HCT116 (cell line): ENCODE results near the gene IL20RA. TPM values are rescaled to one million over a fixed set of nuclear protein-coding genes. Genes with fewer than 3 reads are reported as not detected.

ENCODE experiments used
- ATAC-seq: fragments of 200-7000 bp; cut with Tn5 transposase; 2 replicates; pipeline ENCODE4 v1.9.1; 2020; ENCODE audit warnings: mild to moderate bottlenecking, moderate library complexity
- Bru-seq: library from RNA; stranded (reverse); fragments of 400-500 nt; gene quantifications from one replicate; lab custom pipeline; 2021; lab: Mats Ljungman, UMichigan
- BruChase-seq, 2 experiments: library from RNA; stranded (reverse); fragments of 400-500 nt; gene quantifications; one replicate each; lab custom pipeline; 2021; lab: Mats Ljungman, UMichigan
- BruUV-seq: library from RNA; stranded (reverse); fragments of 400-500 nt; replicated peaks from 2 replicates; lab custom pipeline; 2021; lab: Mats Ljungman, UMichigan
- CTCF ChIA-PET: fragments of 300-600 bp; sonication (Branson Sonifier 250); formaldehyde crosslinking; loops from one replicate; lab custom pipeline; 2021; ENCODE audit warnings: antibody characterized with exemption; lab: Charles Lee
- POLR2A ChIA-PET: fragments of 300-600, 350-600 bp; sonication (Branson Sonifier 250); formaldehyde crosslinking; loops from one replicate; lab custom pipeline; 2021; ENCODE audit warnings: antibody characterized with exemption; lab: Charles Lee
- RAD21 ChIA-PET, 2 experiments: fragments of 300-600 bp; sonication (Branson Sonifier 250); formaldehyde crosslinking; loops; one replicate each; lab custom pipeline; 2023; ENCODE audit warnings: low total read pairs in 2 of 2; ENCODE audit not compliant: uncharacterized antibody in 2 of 2, unreplicated experiment in 2 of 2, low non-redundant PET in 1 of 2; lab: Charles Lee
- DNase-seq: peaks from one replicate; pipeline ENCODE4 v3.0.0-alpha.2; 2010; ENCODE audit warnings: low read depth, low spot score
- H2AFZ ChIP-seq: fragments of 200-600 bp; shearing (Covaris generic), sonication (generic); 2 replicates; pipeline ENCODE4 v1.6.1; 2017; ENCODE audit warnings: low read depth, mixed run types, mixed read lengths, antibody characterized with exemption, low read length; ENCODE audit not compliant: poor library complexity, severe bottlenecking
- H3K27ac ChIP-seq: 2 replicates; pipeline ENCODE4 v1.5.1; 2012; ENCODE audit warnings: low read depth, low read length
- H3K27me3 ChIP-seq: fragments of 200-600 bp; sonication (generic); 2 replicates; pipeline ENCODE4 v1.6.1; 2016; ENCODE audit warnings: mixed run types, low read length, mixed read lengths; ENCODE audit not compliant: insufficient read depth
- H3K36me3 ChIP-seq, 2 experiments: fragments of 200-500 bp in 1 of 2; fragments of 200-600 bp in 1 of 2; sonication (Bioruptor generic) in 1 of 2; sonication (generic) in 1 of 2; 2 replicates each; pipeline versions ENCODE4 v1.5.1 to v1.6.1; 2014 to 2016; ENCODE audit warnings: low read length in 2 of 2, inconsistent platforms in 1 of 2, mixed read lengths in 1 of 2, mixed run types in 1 of 2; ENCODE audit not compliant: insufficient read depth in 2 of 2, control insufficient read depth in 1 of 2
- H3K4me1 ChIP-seq, 2 experiments: fragments of 200-600 bp in 1 of 2; sonication (generic) in 1 of 2; 2 replicates each; pipeline versions ENCODE4 v1.5.1 to v1.6.1; 2012 to 2017; ENCODE audit warnings: low read length in 2 of 2, inconsistent platforms in 1 of 2, mild to moderate bottlenecking in 1 of 2, mixed read lengths in 1 of 2, mixed run types in 1 of 2, moderate library complexity in 1 of 2; ENCODE audit not compliant: insufficient read depth in 2 of 2, control insufficient read depth in 1 of 2
- H3K4me2 ChIP-seq: fragments of 200-600 bp; sonication (generic); 2 replicates; pipeline ENCODE4 v1.6.1; 2017; ENCODE audit warnings: mixed run types, low read length, mixed read lengths
- H3K4me3 ChIP-seq, 2 experiments: fragments of 200-600 bp in 1 of 2; sonication (generic) in 1 of 2; replicated peaks in 1 of 2; 2 replicates each; pipeline ENCODE4 v1.5.1; 2011 to 2016; ENCODE audit warnings: low read length in 2 of 2, control low read depth in 1 of 2, low read depth in 1 of 2, mild to moderate bottlenecking in 1 of 2, mixed read lengths in 1 of 2, mixed run types in 1 of 2
- H3K79me2 ChIP-seq: fragments of 200-600 bp; sonication (generic); 2 replicates; pipeline ENCODE4 v1.6.1; 2017; ENCODE audit warnings: mild to moderate bottlenecking, mixed run types, low read length, moderate library complexity, mixed read lengths; ENCODE audit not compliant: insufficient read depth
- H3K9ac ChIP-seq: fragments of 200-600 bp; sonication (generic); 2 replicates; pipeline ENCODE4 v1.6.1; 2016; ENCODE audit warnings: low read length, mixed read lengths
- H3K9me2 ChIP-seq: fragments of 200-600 bp; sonication (generic), shearing (Covaris generic); 2 replicates; pipeline ENCODE4 v1.6.1; 2017; ENCODE audit warnings: mixed run types, mild to moderate bottlenecking, moderate library complexity; ENCODE audit not compliant: insufficient read depth
- H3K9me3 ChIP-seq, 2 experiments: fragments of 200-500 bp in 1 of 2; fragments of 200-600 bp in 1 of 2; sonication (Bioruptor generic) in 1 of 2; sonication (generic) in 1 of 2; 2 replicates each; pipeline ENCODE4 v1.6.1; 2014 to 2017; ENCODE audit warnings: low read length in 2 of 2, mixed read lengths in 2 of 2, inconsistent platforms in 1 of 2, low read depth in 1 of 2, mild to moderate bottlenecking in 1 of 2, mixed run types in 1 of 2, moderate library complexity in 1 of 2; ENCODE audit not compliant: control insufficient read depth in 1 of 2, insufficient read depth in 1 of 2
- H4K20me1 ChIP-seq: fragments of 200-600 bp; sonication (generic), shearing (Covaris generic); 2 replicates; pipeline ENCODE4 v1.6.1; 2017; ENCODE audit warnings: mixed run types, mild to moderate bottlenecking, moderate library complexity; ENCODE audit not compliant: insufficient read depth
- CBX3 ChIP-seq: IDR thresholded peaks from 2 replicates; pipeline ENCODE4 v1.6.1; 2012; ENCODE audit warnings: low read depth
- TCF7L2 ChIP-seq: IDR thresholded peaks from 2 replicates; pipeline ENCODE4 v1.7.0; 2011; ENCODE audit warnings: borderline replicate concordance, inconsistent platforms; ENCODE audit not compliant: insufficient read depth, insufficient read length; ENCODE audit errors: extremely low read depth
- ZFX ChIP-seq: fragments of 450-650 bp; IDR thresholded peaks from 2 replicates; pipeline ENCODE4 v1.6.1; 2017
- intact Hi-C: fragments of 100-400 bp; cut with micrococcal nuclease; formaldehyde crosslinking; loops from 2 replicates; pipeline ENCODE4 v1.10.0; 2022
- long read RNA-seq: library from polyadenylated mRNA; unstranded; transcript quantifications from one replicate; pipeline ENCODE4 v2.0.0, GENCODE V29; 2021; ENCODE audit not compliant: unreplicated experiment
- polyA plus RNA-seq: library from polyadenylated mRNA; unstranded; fragments of >200 nt; gene quantifications from 2 replicates; pipeline ENCODE4 v1.2.1, GENCODE V29; 2012; ENCODE audit warnings: missing spikeins
- total RNA-seq: library from RNA; stranded (reverse); gene quantifications from one replicate; pipeline ENCODE4 v1.2.1, GENCODE V29; 2021; ENCODE audit not compliant: unreplicated experiment
- TF ChIP-seq, protein P1 (sequence below), 3 experiments: fragments of 200-600 bp in 1 of 3; sonication (generic) in 1 of 3; IDR thresholded peaks in 2 of 3; conservative IDR thresholded peaks in 1 of 3; 2 replicates each; pipeline ENCODE4 v1.5.1; 2012 to 2017; ENCODE audit warnings: low read depth in 2 of 3, low read length in 2 of 3, antibody characterized with exemption in 1 of 3, borderline replicate concordance in 1 of 3, control low read depth in 1 of 3, mild to moderate bottlenecking in 1 of 3, mixed read lengths in 1 of 3, mixed run types in 1 of 3, moderate library complexity in 1 of 3; ENCODE audit not compliant: insufficient read depth in 1 of 3

IL20RA gene
- 1.1 TPM for total RNA-seq
- 0.62 and 0.83 TPM in 2 replicates for polyA plus RNA-seq
- Bru-seq, nascent RNA, result percentile 29 among the genes with signal in this experiment
- BruChase-seq, experiment 1, labeled RNA remaining after a 6-hour chase, result percentile 18 among the genes with signal in this experiment
- BruChase-seq, experiment 2, labeled RNA remaining after a 2-hour chase, result percentile 22 among the genes with signal in this experiment
- long read RNA-seq, partial matches to known transcripts, result 0 of 4 reads
- long read RNA-seq, other reads (novel, unspliced or antisense), result 1 of 4 reads

- Histone ChIP-seq H3K79me2 (no peaks in the 10 kb centered on the region), H3K4me3 (peak within 1 kb of the TSS; percentile 49 to 68), H4K20me1 (no peaks in the 10 kb centered on the region), H3K27me3 (peaks cover 5% of the 10 kb centered on the region; the same call in 1 of the 2 replicates), H3K9me3 (no peaks in the 10 kb centered on the region), H3K4me1 (peaks cover 2 to 15% of the 10 kb centered on the region in 2 experiments; a peak in 3 of 4 replicates), H3K27ac (peak within 1 kb of the TSS; percentile 43; the same call in 1 of the 2 replicates), H3K9me2 (no peaks in the 10 kb centered on the region), H3K4me2 (peak within 1 kb of the TSS; percentile 91), H3K9ac (peak within 1 kb of the TSS; percentile 66), H3K36me3 (no peaks in the 10 kb centered on the region), H2AFZ (peak within 1 kb of the TSS; percentile 75)
- ChIA-PET CTCF (interaction anchor here (0.7 to 1.0 kb wide), 2 partner anchors 200 to 270 kb away, joined by 6 read pairs; no protein-coding TSS in a partner anchor), RAD21 (interaction anchor here in 1 of 2 experiments (0.5 kb wide), 1 partner anchor 464 kb away, joined by 4 read pairs; no protein-coding TSS in a partner anchor), POLR2A (no interaction called here)
- TF ChIP-seq CBX3 (no peak), ZFX (peak; percentile 79), TCF7L2 (no peak)
- TF ChIP-seq, protein P1, sequence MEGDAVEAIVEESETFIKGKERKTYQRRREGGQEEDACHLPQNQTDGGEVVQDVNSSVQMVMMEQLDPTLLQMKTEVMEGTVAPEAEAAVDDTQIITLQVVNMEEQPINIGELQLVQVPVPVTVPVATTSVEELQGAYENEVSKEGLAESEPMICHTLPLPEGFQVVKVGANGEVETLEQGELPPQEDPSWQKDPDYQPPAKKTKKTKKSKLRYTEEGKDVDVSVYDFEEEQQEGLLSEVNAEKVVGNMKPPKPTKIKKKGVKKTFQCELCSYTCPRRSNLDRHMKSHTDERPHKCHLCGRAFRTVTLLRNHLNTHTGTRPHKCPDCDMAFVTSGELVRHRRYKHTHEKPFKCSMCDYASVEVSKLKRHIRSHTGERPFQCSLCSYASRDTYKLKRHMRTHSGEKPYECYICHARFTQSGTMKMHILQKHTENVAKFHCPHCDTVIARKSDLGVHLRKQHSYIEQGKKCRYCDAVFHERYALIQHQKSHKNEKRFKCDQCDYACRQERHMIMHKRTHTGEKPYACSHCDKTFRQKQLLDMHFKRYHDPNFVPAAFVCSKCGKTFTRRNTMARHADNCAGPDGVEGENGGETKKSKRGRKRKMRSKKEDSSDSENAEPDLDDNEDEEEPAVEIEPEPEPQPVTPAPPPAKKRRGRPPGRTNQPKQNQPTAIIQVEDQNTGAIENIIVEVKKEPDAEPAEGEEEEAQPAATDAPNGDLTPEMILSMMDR (IDR thresholded peaks at IDR 0.05 in 2 of 3, conservative IDR thresholded peaks at IDR 0.05 in 1 of 3; ENCODE audit: borderline replicate concordance in 1 of 3, insufficient read depth in 1 of 3, low read depth in 2 of 3, low read length in 2 of 3), result peak in 1 of 3 experiments; percentile 14; a peak in 1 of 6 replicates
- DNase-seq (no peak), ATAC-seq (peak; percentile 78)
- BruUV-seq, result no TSS peak
- intact Hi-C loops, result no loop called here
Observed at GRCh38 chr6:137044366-137045221, at the start of gene IL20RA. TSS of gene IL20RA (minus strand) at chr6:137044965. CDS start at chr6:137044728, 237 bp downstream.
